ENCODE data around the gene PTBP1. TPM values are rescaled to one million over a fixed set of nuclear protein-coding genes. Genes with fewer than 3 reads are reported as not detected.

PTBP1 gene
- total and polyA plus RNA-seq, 2 experiments from 2014 or later, result 178 to 219 TPM

GRCh38 chr19:801861-802497 lies 4.7 kb downstream of the PTBP1 start:
- Histone ChIP-seq H3K27ac (peak overlapping the region; percentile 62), H3K4me2 (peak overlapping the region; percentile 98), H3K27me3 (no peaks in the 10 kb centered on the region), H3K4me1 (ENCODE audit: insufficient read depth) (peaks cover 40% of the 10 kb centered on the region), H4K20me1 (ENCODE audit: insufficient read depth, poor library complexity, severe bottlenecking) (peaks cover 91% of the 10 kb centered on the region), H3K79me2 (peaks cover 91% of the 10 kb centered on the region), H3K4me3 (no peak overlapping the region), H2AFZ (no peak overlapping the region), H3K36me3 (replicated peaks; ENCODE audit: insufficient read depth, low read depth) (no peaks in the 10 kb centered on the region), H3K9me2 (replicated peaks; ENCODE audit: insufficient read depth) (no peaks in the 10 kb centered on the region), H3K9me3 (ENCODE audit: low read depth) (no peaks in the 10 kb centered on the region)
- no peak for TF ChIP-seq CTCF (IDR thresholded peaks at IDR 0.05; ENCODE audit: poor library complexity)
- no peak for TF ChIP-seq EZH2phosphoT487 (IDR thresholded peaks at IDR 0.05; ENCODE audit: low read depth, severe bottlenecking, unreplicated experiment)
- TF ChIP-seq EZH2 (IDR thresholded peaks at IDR 0.05; ENCODE audit: borderline replicate concordance), result no peak
- DNase-seq (ENCODE audit: low spot score), result no peak
- WGBS (ENCODE audit: low lambda C conversion rate, missing lambda C conversion rate), result 62% methylated on average over 23 of the region's 23 CpGs

- Histone ChIP-seq H3K36me3 (replicated peaks; ENCODE audit: insufficient read depth, low read depth) (no peaks in the 10 kb centered on the region), H3K4me2 (peak overlapping the region; percentile 98), H3K9me2 (replicated peaks; ENCODE audit: insufficient read depth) (no peaks in the 10 kb centered on the region), H2AFZ (no peak overlapping the region), H3K4me1 (ENCODE audit: insufficient read depth) (peaks cover 40% of the 10 kb centered on the region), H3K27me3 (no peaks in the 10 kb centered on the region), H3K9me3 (ENCODE audit: low read depth) (no peaks in the 10 kb centered on the region), H3K4me3 (no peak overlapping the region), H3K27ac (peak overlapping the region; percentile 62), H4K20me1 (ENCODE audit: insufficient read depth, poor library complexity, severe bottlenecking) (peaks cover 98% of the 10 kb centered on the region), H3K79me2 (peaks cover 97% of the 10 kb centered on the region)
- DNase-seq (ENCODE audit: low spot score), result no peak
- no peak for TF ChIP-seq CTCF (IDR thresholded peaks at IDR 0.05; ENCODE audit: poor library complexity)
- 59% methylated on average over 28 of the region's 28 CpGs for WGBS (ENCODE audit: low lambda C conversion rate, missing lambda C conversion rate)
Observed at GRCh38 chr19:802498-803098, 5.3 kb downstream of the PTBP1 start.

- Histone ChIP-seq H3K9me2 (replicated peaks; ENCODE audit: insufficient read depth) (no peaks in the 10 kb centered on the region), H3K4me1 (ENCODE audit: insufficient read depth) (peaks cover 40% of the 10 kb centered on the region), H3K4me3 (no peak overlapping the region), H3K4me2 (peak overlapping the region; percentile 98), H2AFZ (no peak overlapping the region), H3K36me3 (replicated peaks; ENCODE audit: insufficient read depth, low read depth) (no peaks in the 10 kb centered on the region), H3K9me3 (ENCODE audit: low read depth) (no peaks in the 10 kb centered on the region), H3K27me3 (no peaks in the 10 kb centered on the region), H4K20me1 (ENCODE audit: insufficient read depth, poor library complexity, severe bottlenecking) (peaks cover 100% of the 10 kb centered on the region), H3K79me2 (peaks cover 100% of the 10 kb centered on the region), H3K27ac (peak overlapping the region; percentile 62)
- DNase-seq (ENCODE audit: low spot score), result no peak
- 83% methylated on average over 17 of the region's 17 CpGs for WGBS (ENCODE audit: low lambda C conversion rate, missing lambda C conversion rate)
- no peak for TF ChIP-seq EZH2 (IDR thresholded peaks at IDR 0.05; ENCODE audit: borderline replicate concordance)
- no peak for TF ChIP-seq CTCF (IDR thresholded peaks at IDR 0.05; ENCODE audit: poor library complexity)
- no peak for TF ChIP-seq EZH2phosphoT487 (IDR thresholded peaks at IDR 0.05; ENCODE audit: low read depth, severe bottlenecking, unreplicated experiment)
Observed at GRCh38 chr19:803099-803561, 5.9 kb downstream of the PTBP1 start.
